Stimulated activated CD8-positive, alpha-beta memory T cell treated with anti-CD3 and anti-CD28 coated beads, Interleukin-2, amount 100 ng/mL, for 1 hour (primary cell): ENCODE data around the gene KCNN3.

Source experiments
- DNase-seq, 2 donors: peaks; one replicate each; pipeline ENCODE4 v3.0.0-alpha.2; 2020; ENCODE audit warnings: low read depth in 2 of 2

Gene KCNN3

DNA sequence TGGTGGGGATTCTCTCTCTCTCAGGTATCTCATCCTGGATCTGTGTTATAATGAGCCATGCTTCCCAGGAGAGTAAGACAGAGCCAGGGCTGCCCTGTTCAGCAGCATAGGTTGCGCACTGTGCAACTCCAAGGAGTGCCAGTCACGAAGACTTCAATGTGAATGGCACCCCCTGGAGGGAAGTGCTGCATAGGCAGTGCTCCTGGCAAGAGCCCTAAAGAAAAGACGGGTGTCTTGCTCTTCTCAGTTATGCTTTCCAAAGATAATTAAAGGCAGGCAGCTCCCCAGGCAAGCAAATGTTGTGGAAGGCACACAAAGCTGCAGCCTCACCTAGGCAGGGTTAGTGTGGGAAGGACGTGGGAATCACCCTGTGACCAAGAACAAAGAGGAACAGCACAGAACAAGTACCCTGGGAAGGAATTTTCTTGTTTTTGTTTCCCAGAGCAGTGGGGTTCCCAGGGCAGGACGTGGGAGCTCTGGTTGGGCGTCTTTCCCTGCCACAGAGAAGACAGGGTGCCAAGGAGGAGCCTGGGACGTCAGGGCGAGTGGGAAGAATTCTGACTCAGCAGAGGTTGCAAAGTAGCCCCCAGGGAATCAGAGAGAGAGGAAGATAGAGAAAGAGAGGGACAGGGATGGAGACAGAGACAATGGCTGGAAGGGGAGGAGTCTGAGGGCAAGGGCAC is 120.9 kb downstream of the KCNN3 start:
- DNase-seq, result no peak

DNA sequence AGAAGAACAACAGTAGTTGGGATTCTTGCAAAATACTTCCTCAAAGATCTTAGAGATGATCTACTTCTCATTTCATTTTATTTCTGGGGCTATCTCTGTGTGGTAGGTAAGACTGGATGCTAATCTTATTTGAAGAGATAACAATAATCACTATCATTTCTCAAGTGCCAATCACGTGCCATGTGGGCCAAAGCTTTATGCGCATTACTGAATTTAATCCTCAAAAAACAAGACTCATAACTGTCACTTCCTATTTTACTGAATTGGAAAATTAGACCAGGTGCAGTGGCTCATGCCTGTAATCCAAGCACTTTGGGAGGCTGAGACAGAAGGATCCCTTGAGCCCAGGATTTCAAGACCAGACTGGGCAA is 121.7 kb downstream of the KCNN3 start:
- DNase-seq, result no peak

DNA sequence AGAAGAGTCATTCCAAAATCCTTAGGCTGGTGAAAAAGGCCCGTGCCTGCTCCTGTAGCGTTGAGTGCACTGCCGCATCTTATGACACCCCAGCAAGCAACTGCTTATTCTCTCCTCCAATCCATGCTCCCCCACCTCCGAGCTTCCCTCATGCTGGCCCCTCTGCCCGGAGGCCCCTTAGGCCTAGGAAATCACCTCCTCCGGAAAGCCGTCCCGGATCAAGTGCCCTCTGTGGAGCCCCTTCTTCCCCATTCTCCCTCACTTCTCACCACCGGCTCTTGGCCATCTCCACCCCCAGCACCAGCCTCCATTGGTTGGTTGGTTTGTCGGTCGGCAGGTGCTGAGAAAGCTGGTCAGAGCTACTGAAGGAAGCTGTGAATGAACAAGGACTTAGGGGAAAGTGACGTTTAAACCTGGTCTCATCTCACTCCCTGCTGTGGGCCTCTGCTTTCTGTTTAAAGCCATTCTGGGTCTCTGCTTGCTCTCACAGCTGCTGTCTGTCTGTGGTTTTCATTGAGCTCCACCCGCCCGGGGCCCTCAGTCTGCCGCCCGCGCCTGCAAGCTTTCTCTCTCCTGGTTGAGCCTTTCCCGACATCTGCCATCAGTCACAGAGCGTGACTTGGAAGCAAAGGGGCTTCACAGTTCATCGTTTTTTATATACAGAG is 122.2 kb downstream of the KCNN3 start:
- peak in 1 of 2 donors; percentile 23 for DNase-seq

GRCh38 chr1:154747380-154747739 is 122.7 kb downstream of the KCNN3 start:
- no peak for DNase-seq

DNA sequence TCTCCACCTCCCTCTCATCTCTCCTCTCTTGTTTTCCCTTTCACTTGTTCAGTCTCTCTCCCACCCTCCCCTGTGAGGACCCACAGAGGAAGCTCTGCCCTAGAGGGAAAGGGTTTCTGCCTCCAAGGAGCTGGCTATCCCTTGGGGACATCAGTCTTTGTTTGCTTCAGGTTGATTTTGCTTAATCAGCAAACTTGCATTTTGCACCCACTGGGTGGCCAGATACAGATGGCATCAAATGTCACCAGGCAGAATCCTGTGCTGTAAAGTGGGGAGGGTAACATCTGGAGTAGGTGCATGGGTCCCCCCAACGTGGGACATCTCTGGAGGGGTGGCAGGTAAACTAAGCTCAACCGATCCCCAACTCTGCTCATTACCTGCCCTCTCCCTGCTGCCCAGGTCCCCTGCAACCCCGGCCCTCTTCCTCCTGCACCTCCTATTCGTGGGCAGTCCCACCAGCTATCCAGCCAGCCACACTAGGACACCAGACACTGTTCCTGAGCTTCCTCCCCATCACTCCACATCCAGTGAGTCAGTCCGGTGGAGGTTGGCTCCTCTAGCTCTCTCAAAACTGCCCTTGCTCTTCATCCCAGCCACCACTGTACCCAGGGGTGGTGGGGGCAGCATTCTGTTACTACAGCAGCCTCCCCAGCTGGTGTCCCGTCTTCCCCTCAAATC is 123.3 kb downstream of the KCNN3 start:
- no peak for DNase-seq

GRCh38 chr1:154745750-154746425 is 124.2 kb downstream of the KCNN3 start:
- no peak for DNase-seq

- no peak for DNase-seq
These were observed 124.8 kb downstream of the KCNN3 start for GRCh38 chr1:154745286-154745731.

DNA sequence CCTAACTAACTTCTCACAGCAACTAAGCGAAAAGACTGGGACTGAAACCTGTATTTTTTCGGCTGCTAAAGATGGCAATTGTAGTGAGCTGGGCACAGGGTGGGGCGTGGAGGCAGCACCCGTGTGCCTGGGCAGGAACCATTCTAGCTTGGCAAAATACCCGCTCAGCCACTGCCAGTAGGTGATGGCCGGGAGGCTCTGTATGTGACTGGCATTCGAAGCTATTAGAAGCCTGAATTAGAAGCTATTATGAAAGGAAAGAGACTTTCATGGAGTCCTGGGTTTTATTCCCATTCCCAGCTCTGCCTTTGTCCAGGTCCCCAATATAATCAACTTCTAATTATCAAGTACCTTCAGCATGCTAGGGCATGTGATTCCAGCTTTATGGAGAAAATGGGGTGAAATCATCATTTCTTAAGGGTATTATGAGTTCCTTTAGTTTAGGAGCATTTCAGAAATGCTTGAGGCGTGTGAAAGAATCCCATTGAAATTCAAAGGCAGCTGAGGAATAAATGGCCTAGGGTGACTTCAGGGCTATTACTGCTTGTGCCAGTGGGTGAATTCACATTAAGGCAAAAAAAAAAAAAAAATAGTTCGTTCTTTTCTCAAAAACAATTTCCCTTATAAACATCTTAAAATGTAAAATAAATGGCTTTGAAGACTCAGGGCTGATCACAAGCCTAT is 125.6 kb downstream of the KCNN3 start:
- no peak for DNase-seq

- no peak for DNase-seq
These were observed 126.5 kb downstream of the KCNN3 start for GRCh38 chr1:154743526-154744036.

- no peak for DNase-seq
These were observed 127.5 kb downstream of the KCNN3 start for GRCh38 chr1:154742606-154743005.

- no peak for DNase-seq
These were observed 128.2 kb downstream of the KCNN3 start for GRCh38 chr1:154741741-154742495.

- DNase-seq, result no peak
These were observed 128.8 kb downstream of the KCNN3 start for GRCh38 chr1:154741327-154741726.

DNA sequence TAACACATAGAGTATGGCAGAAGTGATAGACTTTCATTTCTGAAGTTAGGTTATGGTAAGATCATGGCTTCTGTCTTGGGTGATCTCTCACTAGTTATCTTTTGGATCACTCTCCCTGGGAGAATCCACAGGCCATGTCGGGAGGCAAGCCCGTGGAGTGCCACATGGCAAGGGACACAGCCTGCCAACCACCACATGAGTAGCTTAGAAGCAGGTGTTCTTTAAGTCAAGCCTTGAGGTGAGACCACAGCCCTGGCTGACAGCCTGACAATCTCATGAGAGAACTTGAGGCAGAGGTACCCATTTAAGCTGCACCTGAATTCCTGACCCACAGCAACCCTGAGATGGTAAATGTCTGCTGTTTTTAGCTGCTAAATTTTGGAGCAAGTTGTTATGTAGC is 130.4 kb downstream of the KCNN3 start:
- no peak for DNase-seq

DNA sequence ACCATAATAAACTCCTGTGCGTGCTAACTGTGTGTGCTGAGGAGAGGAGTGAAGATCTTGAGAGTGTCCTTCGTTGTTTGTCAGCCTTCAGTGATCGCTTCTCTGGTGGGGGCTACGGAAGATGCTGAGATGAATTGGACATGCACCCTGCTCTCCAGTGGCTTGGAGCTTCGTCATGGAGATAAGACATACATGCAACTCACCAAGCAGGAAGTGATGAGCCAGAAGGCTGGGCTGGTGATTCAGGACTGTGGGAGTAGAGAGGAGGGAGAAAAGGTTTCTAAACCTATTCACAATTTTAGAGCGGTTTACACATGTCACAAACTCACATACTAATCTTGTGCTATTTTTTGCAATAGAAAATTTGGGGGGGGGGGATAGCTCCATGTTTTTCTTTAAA is 133.2 kb downstream of the KCNN3 start:
- no peak for DNase-seq

DNA sequence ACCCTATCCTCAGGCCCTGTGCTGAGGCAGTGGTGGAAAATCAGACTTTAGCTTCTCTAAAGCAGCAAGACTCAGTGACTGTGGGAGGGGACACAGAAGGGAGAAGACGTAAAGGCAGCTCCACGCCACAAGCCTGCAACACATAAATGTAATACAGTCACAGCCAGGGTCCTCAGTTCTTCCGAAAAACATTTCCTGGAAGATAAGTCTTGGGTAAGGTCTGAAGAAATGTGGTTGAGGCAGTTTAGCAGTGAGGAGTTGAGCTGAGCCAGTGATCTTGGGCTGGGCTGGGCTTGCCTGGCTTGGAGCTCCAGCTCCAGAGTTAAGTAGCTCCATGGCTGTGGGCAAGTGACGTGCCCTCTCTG is 134.3 kb downstream of the KCNN3 start:
- no peak for DNase-seq

DNA sequence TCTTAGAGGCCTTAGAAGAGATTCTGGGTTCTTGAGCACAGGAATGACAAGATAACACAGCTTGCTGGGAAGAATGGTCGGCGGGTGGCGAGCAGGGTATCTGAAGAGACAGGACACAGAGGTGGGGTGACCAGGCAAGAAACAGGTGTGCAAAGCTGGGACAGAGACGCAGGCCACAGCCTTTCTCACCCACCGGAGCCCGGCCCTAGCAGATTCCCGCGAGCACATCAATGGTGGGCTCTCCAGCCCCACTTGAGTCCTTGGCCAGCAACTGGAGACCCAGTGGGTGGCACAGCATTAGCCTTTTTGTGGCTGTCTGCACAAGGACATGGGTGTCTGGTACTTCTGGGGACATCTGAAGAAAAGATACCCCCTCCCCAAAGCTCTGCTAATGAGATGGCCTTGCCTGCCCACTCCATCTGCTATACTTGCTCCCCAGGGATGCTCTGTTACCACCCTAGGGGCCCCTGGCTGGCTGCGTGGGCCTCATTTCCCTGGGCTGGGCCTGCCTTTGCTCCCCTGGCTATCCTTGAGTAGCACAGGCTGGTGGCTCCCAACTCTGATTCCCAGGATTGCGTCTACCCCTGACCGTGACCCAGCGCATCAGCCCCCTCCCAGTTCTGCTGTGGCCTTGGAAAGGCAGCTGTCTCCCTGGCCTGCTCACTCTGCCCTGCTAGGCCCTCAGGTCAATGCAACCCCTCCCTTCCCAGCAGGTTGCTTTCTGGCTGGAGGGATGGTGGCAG is 134.8 kb downstream of the KCNN3 start:
- DNase-seq, result no peak

DNA sequence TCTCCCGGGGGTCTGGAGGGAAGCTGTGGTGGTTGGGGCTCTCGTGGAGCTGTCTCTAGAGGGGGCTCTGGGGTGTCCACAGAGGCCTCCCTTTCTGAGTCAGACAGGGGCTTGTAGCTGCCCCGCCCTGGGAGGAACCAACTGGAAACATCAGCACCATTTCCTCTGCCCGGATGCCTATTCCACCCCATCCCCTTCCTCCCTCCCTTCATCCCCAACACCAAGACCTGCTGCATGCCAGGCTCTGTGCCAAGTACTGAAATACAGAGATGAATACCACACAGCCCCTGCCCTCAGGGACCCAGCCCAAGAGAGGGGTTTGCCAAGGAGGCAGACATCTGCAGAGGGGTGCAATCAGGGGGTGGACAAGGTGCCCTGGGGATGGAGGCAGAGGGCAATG is 136.5 kb downstream of the KCNN3 start:
- no peak for DNase-seq

- DNase-seq, result no peak
These were observed 139.0 kb downstream of the KCNN3 start for GRCh38 chr1:154730986-154731489.

- no peak for DNase-seq
These were observed 139.8 kb downstream of the KCNN3 start for GRCh38 chr1:154730259-154730658.

- DNase-seq, result no peak
These were observed 140.5 kb downstream of the KCNN3 start for GRCh38 chr1:154729577-154729976.
